Activated CD4-positive, alpha-beta T cell treated with anti-CD3 and anti-CD28 coated beads, Interleukin-2, amount 50 U/mL, for 1 hour (primary cell): ENCODE results near the gene EFEMP1.

Experiments used
- DNase-seq: peaks from one replicate; pipeline ENCODE4 v3.0.0-alpha.2; 2020

EFEMP1 gene, protein sequence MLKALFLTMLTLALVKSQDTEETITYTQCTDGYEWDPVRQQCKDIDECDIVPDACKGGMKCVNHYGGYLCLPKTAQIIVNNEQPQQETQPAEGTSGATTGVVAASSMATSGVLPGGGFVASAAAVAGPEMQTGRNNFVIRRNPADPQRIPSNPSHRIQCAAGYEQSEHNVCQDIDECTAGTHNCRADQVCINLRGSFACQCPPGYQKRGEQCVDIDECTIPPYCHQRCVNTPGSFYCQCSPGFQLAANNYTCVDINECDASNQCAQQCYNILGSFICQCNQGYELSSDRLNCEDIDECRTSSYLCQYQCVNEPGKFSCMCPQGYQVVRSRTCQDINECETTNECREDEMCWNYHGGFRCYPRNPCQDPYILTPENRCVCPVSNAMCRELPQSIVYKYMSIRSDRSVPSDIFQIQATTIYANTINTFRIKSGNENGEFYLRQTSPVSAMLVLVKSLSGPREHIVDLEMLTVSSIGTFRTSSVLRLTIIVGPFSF

DNA sequence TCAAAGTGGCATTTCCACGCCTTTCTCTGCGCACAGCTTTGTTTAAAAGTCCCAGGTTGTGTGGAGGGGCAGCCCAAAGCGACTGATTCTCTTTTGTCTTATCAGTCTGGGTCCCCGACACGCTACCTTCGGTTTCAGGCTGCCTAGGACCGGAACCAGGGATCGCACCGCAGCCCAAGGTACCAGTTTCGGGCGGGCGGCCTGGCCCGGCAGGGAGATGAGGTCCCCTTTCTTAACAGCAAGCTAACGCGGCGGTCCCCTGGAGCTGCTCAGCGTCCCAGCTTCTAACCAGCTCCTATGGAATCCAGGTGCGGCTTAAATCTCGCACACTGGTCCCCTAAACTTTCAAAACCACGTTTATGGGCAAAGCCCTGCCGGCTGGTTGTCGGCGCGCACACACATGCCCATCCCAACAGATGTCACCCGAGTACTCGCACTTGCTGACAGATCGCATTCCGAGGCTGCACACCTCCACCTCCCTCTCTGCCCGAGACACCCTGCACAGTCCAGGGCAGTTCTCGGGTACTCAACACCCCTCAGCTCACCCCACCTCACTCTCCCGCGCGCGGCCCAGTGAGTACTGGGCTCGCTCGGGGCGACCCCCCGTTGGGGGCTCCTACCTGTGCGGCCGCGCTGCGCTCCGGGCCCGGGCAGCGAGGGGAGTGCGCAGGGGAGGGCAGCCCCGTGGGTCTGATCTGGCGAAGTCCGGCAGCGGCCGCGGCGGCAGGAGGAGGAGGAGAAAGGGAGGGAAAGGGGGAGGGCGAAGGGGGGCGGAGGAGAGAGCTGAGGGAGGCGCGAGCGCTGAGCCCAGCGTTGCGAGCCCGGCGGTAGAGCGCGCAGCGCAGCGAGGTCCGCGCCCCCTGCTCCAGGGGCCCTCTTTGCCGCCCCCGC lies at the start of gene EFEMP1:
TSS of gene EFEMP1 (minus strand) at position 692 of the 891 bp plus-strand sequence. CDS start 1,342 bp downstream, outside the sequence.
- no peak for DNase-seq

DNA sequence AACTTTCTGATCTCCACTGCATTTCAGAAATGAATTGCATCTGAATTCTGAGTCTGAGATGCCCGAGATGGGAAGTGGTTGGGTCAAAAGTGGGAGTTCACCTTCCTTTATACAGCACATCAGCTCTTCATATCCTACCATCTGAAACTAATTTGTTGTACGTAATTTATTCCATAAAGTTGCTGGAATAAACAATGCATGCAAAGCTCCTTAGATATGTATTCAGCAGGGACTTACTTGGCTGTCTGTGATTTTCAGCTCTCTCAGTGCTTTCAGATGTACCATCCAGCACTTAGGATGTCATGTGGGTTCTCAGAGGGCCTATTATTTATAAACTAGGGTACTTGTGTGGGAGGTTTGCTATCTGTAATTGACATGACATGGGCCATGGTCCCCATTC lies 46.9 kb upstream of the EFEMP1 start:
- DNase-seq: no peak

DNA sequence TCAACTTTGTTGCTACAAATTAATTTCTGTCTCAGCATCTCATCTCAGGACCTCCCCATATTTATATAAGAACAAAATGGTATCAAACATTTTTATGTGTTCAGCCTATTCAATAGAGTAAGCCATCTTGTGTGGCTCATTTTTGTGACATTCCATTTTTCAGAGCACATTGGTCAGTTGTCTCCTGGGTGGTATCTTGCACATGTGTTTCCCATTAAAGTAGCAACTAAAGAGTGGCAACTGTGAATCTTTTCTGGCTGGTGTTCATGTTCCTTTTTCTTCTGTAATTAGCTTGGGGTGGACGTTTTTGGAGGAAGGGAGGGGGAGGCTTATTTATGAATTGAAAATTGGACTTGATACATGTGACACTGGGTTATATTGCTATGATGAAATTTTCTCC lies 45.4 kb upstream of the EFEMP1 start:
- no peak for DNase-seq

DNA sequence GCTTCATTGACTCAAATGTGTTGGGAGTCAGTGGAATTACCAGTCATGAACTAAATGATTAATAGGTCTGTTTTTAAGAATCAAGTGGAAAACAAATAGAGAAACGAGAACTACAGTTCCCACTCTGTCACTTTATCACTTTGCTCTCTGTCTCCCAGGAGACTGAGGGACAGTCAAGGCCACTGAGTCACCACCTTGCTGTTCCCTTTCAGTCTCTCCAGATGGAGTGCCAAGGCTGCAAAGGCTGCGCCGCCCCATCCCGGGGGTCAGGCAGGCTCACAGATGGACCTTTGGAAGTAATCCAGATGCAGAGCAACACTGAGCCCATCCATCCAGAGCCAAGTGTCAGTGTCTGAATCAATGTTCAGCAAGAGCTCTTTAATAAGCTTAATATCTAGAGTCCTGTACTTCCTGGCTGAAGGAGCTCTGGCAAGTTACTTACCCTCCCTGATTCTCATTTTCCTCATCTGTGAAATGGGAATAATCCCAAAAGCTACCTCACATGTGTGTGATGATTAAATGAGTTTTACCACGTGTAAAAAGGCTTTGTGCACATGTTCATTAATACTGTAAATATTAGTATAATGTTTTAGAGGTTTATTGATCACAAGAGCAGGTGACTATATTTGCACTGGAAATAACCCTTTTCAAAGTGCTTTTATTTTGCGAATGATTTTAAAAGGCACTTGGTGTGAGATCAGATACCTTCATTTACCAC lies 43.0 kb upstream of the EFEMP1 start:
- DNase-seq: no peak

DNA sequence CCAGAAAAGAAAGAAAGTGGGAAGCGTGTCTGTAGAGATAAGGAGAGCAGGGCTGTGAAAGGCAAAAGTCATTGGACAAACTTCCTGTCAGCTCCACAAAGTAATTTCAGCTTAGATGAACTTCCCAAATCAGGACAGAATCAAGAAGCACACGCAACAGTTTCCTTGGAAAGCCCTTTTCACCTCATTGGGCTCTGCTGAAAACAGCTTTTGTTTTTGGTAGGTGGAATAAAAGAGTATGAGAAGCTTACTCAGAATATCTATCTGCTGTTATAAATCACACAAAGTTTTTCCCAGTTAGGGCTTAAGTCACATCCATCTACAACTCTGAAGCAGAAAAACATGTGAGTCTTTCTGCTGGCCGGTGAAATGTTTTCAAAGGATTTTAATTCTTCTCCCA lies 42.4 kb upstream of the EFEMP1 start:
- no peak for DNase-seq

DNA sequence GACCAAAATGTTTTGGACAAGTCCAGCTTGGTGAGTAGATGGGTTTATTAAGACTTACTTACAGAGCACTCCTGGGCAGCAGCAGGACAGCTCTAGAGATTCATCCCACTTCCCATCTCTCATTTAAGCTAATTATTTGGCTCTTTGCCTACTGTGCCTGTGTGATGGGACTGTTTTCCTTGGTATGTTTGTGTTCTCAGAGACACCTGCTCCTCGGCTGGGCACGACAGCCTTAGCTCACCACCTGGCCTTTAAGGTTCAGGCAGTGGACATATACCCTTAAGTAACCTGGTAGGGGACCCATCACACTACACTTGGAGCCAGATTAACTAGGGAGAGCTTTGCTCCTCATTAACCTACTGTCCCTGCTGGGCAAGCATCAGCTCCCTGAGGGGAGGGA lies 41.7 kb upstream of the EFEMP1 start:
- no peak for DNase-seq

DNA sequence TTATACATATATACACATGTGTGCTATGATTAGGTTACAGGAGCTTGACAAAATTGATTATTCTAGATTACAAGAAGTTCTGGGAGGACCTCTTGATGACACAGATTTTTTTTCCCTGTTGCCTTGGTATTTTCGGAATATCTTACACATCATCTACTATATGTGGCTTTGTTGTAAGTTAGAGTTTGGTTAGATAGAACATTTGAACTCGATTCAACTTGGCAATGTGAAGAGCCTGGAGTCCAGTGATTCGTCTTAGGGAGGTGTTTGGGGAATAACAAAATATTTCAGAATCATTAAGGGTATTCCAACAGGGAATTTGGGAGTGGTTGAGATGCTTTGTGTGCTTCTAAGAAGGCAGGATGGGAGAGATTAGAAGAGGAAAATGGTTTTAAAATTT lies 39.3 kb upstream of the EFEMP1 start:
- no peak for DNase-seq

DNA sequence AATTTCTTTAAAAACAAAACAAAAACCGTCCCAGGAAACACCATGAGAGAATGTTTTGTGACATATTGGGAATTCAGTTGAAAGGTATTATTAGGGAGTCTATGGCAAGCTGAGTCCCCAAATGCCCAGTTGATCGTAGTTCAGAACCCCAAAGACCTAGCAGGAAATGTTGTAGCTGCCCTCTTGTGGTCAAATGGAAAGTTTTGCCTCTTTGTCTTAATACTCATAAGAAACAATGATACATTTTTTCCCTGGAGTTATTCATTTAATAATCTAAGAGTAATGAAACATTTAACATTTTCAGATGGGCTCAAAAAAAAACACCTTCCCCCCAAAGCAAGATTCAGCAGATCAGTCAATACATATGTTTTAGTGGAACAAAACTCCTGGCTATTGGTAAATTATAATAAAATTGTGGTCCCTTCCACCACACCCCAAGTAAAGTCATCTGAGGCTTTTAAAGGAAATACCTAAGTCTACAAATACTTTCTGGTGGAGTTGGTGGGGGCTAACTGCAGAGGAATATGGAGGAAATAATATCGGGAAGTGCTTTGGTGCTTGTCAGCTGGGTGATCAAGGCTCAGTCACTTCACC lies 37.8 kb upstream of the EFEMP1 start:
- no peak for DNase-seq

DNA sequence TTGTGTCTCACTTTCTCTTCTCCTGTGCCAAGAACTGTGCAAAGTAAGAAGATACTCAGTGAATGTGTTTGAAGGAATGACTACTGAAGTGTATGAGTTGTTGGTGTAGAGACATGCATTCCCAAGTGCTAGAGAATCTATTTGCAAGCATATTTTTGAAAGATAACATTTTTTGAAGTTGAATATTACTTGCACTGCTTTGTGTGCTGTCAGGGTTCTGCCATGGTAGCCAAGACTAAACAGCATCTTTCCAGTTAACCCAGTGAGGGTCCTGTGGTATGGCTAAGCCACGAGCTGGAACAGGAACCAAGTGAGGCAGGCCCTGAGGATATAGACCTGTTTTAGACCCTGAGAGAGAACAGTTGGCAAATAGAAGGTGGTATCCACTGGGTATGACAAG lies 35.2 kb upstream of the EFEMP1 start:
- DNase-seq: no peak

DNA sequence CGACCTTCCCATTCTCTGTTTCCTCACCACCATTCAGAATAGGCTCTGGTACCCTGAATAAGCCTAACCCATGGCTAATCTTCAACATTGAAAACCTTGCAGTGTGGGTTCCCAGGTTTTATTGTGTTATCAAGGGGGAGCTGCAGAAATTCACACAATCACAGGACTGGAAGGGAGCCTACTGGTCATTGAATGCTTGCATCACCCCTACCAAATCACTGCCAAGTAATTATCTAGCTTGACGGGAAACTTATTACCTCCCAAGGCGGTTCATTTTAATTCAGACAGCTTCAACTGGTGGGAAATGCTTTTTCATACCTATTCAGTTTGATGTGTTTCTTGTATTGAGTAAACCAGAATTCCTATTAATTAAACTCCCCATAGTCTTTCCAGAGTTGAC lies 33.6 kb upstream of the EFEMP1 start:
- no peak for DNase-seq

DNA sequence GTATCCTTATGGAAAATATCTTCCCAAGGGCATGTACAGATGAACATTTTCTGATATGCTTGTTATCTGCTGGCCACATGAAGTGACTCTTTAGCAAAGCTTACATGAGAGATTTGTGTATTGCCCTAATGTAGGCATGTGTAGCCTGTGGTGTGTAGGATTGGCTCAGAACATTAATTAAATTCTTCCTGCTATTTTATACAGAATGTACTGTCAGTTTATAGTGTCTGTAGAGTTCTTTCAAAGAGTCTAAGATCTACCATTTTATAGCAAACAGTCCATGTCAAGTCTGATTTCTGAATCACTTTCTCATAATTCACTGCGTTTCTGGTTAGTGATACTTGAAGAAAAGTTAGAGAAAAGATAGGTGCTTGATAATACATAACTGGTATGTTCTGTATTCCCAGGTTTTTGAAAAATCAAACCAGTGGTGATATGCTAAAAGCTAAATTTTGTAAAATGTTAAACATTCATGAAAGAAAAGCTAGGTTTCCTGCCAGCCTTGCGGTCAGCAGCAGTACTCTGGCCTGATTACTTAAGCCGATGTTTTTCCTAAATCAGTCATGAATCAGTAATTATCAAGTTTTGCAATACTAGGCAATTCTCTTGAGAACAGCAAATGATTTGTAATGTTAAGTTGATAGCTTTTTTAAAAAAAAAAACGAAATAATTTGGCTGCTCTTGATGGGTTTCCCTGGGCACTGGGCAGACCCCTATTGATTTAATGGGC lies 30.9 kb upstream of the EFEMP1 start:
- no peak for DNase-seq

DNA sequence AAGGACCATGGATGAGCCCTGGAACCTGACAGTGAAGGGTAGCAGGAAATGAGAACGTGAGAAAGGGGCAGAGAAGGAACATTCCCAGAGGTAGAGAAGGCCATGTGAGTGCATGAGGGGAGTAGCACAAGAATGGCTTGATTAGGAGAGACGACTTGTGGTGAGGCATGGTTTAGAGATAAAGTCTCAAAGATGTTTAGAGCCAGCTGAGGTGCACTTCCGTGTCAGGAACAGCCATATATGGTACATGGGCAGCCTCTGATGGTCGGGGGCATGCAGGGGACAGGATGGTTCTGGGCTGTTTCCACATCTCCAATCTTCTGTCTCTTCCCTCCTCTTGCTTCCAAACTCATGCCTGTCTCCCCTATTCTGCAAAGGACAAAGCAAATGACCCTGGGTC lies 28.8 kb upstream of the EFEMP1 start:
- no peak for DNase-seq

DNA sequence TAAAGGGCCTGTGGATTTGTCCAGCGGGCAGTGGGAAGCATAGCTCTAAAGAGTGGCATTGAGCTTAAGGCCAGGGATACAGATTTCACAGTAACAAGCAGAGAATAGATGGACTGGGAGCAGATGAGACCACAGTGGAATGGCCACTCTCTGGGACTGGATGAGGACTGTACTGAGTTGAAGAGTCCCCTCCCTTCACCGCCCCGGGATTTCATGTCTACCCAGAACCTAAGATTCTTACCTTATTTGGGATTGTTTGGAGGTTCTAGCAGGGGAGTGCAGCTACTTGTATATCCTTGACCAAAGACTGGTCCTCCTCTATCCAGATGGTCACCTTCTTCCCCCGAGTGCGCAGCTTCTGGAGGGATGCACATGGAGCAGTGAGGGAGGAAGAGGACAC lies 28.0 kb upstream of the EFEMP1 start:
- no peak for DNase-seq

DNA sequence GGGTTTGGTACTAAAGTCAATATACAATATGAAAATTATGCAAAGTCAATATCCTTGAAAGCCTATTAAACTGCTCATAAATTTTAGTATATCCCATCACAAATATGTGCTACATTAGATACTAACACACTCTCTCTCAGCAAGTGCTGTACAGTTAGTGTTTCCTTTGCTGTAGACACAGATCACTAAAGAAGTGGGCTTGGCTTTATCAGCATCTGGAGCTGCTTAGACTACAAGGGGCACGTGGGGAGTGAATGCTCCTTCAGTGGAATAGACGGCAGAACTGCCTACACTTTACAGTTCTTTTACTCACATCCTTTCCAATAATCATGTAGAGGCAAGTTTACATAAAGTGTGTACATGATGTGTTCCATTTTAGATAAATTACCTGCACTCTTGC lies 26.0 kb upstream of the EFEMP1 start:
- DNase-seq: no peak

DNA sequence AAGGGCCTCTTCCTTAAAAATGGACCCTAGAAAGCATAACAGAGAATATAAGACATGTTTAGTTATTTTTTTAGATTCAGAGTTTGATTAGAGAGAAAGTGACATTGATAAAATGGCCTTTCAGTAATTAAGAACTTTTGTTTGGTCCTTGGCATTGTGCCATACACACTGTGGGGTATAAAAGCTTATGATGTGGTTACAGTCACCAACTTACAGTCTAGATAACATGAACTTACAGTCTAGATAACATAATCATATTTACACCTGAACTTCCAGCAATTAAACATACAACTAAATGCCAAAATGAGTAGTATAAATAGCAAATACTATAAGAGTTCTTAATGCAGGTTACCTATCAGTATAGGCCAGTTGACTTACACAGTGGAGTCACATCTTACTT lies 25.6 kb upstream of the EFEMP1 start:
- no peak for DNase-seq

DNA sequence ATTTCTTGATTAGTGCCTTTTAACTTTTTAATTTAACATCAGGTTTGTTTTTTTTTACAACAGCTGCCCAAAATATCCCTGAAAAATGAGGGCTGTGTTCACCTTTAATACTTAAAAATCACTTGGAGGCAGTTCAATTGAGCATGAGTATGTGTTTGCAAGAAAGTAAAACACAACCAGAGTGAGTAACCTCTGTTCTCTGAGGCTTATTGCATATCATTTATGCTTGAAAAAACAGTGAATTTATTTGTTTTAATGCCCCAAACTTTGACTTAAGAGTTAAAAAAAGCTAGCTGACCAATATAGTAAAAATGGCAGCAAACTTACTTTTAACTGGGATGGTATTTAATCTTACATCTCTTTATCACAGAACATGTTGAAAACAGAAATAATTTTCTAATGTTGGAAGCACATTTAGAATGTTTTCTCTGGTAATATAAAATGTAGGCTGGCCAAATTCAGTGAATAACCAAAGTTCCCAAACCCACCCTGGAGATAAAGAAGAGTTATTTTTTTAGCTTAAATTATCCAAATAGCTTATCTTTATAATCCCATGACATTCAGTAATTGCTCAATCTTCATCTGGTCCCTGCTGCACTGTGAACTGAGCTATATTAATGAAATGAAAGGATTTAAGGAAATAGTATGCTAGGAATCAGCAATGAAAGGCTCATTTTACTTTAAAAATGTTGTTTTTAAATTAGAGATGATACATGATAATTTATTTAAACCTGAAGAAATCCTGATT lies 24.8 kb upstream of the EFEMP1 start:
- no peak for DNase-seq

DNA sequence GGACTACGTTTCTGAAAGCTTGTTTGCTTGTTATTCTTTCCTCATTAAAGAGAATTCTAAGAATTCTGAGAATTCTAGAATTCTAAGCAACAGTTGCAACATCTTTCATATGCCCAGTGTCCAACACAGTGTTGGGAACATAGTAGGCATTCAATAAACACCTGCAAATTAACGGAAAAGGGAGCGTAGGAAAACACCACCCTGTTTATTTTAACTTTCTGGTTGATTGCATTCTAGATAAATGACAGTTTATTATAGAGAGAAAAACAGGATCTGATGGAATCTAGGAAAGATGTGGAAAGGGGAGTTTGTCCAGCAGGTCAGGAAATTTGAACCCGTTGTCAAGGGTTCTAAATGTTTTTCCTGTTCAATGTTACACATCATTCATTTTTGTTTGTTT lies 24.2 kb upstream of the EFEMP1 start:
- no peak for DNase-seq

DNA sequence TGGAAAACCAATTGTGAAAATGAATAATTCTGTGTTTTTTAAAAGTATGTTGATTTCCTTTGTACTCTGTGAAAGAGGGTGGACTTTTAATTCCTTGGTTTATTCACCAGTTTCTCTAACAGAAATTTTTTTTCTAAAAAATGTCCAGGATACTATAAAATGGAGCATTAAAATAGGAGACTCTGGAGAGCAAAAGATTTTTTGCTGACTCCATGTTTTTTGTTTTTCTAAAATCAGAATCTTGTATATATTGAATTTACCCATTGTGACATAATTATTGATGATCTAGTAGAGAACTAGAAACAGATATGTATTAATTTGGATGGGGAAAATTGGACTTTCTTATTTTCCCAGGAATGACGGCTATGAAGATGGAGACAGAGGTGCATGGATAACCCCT lies 23.2 kb upstream of the EFEMP1 start:
- DNase-seq: no peak

DNA sequence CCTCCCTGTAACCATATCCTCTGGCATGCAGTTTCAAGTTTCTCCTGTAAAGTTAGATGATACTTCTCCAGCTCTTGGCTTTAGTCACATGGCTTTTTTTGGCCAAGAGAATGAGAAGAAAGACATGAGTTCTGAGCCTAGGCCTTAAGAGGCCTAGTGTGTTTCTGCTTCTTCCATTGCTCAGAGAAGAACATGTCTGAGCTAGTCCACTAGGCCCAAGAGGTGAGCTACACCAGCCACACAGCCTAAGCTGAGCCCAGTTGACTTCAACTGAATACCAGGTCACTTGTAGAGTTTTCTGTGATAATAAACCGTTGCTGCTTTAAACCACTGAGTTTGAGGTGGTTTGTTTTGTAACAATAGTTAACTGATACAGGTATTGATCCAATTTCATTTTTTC lies 19.9 kb upstream of the EFEMP1 start:
- DNase-seq: no peak

DNA sequence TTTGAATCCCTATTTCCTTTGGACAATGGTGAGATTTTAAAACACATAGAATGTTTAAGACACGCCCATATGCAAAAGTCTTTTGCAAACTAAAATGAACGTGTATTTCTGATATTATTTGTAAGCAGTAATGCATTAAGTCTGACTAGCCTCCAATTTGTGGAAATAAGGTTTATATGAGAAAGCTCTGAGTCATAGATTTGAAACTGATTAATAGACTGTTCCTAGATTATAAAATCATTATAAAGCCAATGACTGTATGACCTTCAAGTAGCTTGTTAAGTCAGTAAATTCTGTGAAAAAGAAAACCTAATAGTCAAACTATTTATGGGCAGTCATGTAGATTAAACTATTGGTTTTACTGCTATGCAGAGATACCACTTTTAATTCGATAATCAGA lies 12.8 kb upstream of the EFEMP1 start:
- DNase-seq: no peak

DNA sequence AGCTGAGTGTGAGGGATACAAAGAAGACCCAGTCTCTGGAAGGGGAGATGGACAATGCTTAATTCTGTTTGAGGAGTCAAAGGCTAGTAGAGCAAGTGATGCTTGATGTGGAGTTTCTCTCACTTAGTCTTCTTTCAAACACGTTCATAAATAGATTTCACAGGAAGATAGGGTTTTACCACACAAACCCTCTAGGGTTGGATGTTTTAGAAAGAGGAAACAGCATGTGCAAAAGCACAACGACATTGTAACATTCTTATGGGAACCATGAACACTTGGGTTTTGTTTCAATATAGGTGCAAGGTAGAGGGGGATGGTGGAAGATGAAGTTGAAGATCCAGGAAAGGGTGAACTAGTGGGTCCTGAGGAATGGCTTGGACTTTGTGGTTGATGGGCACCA lies 10.8 kb upstream of the EFEMP1 start:
- no peak for DNase-seq

DNA sequence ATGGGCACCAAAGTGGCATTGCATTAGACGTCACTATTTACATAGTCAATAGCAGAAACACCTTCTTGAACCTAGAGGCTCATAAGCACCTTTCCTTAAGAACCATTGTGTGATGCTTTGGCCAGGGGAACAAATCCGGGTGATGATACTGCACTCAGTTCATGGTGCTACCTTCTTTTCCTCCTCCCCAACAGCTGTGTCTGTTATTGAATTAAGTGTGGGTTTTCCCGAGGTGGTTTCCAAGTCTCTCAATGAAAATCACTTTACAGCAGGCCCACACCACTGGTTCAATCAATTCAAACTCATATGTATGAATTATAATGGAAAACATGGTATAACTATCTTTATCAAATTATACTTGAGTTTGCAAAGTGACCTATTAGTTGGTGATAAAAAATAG lies 9.3 kb upstream of the EFEMP1 start:
- DNase-seq: no peak
